SU-DHL-6 (cell line): Measurements from ENCODE around the gene KRT15.

Source experiments
- H2AFZ ChIP-seq: fragments of 200-600 bp; sonication (generic); 2 replicates; pipeline ENCODE4 v1.6.1; 2014; ENCODE audit warnings: low read depth, mild to moderate bottlenecking, moderate library complexity, mixed read lengths, antibody characterized with exemption, low read length; ENCODE audit not compliant: severe bottlenecking
- H3F3A ChIP-seq: fragments of 200-600 bp; shearing (Covaris generic); 2 replicates; pipeline ENCODE4 v1.6.0; 2016; ENCODE audit warnings: antibody characterized with exemption, mild to moderate bottlenecking; ENCODE audit not compliant: insufficient read depth
- H3K27ac ChIP-seq: fragments of 200-600 bp; sonication (generic); 2 replicates; pipeline ENCODE4 v1.5.1; 2016; ENCODE audit warnings: low read depth, mild to moderate bottlenecking, low read length, moderate library complexity, mixed read lengths
- H3K27me3 ChIP-seq: fragments of 200-600 bp; sonication (generic), shearing (Covaris generic); 2 replicates; pipeline ENCODE4 v1.6.0; 2014; ENCODE audit warnings: mild to moderate bottlenecking, low read length
- H3K36me3 ChIP-seq: fragments of 200-600 bp; sonication (generic); 2 replicates; pipeline ENCODE4 v1.6.1; 2014; ENCODE audit warnings: mild to moderate bottlenecking, low read length, mixed read lengths
- H3K4me2 ChIP-seq: fragments of 300-600, 200-600 bp; shearing (Covaris generic), sonication (generic); 2 replicates; pipeline ENCODE4 v1.6.0; 2014; ENCODE audit warnings: low read length, low read depth, mild to moderate bottlenecking; ENCODE audit not compliant: poor library complexity, severe bottlenecking
- H3K4me3 ChIP-seq: fragments of 200-600 bp; sonication (generic); 2 replicates; pipeline ENCODE4 v1.5.1; 2014; ENCODE audit warnings: antibody characterized with exemption, low read length, mild to moderate bottlenecking, mixed read lengths; ENCODE audit not compliant: insufficient read depth, poor library complexity, severe bottlenecking
- H3K79me2 ChIP-seq: fragments of 200-600 bp; sonication (generic); 2 replicates; pipeline ENCODE4 v1.6.1; 2014; ENCODE audit warnings: mild to moderate bottlenecking, low read length, moderate library complexity; ENCODE audit not compliant: insufficient read depth
- H3K9ac ChIP-seq: fragments of 200-600 bp; sonication (generic); 2 replicates; pipeline ENCODE4 v1.7.0; 2014; ENCODE audit warnings: mild to moderate bottlenecking, low read length
- H3K9me2 ChIP-seq: fragments of 200-600 bp; sonication (generic); replicated peaks from 2 replicates; pipeline ENCODE4 v1.6.1; 2014; ENCODE audit warnings: low read length; ENCODE audit not compliant: insufficient read depth
- H3K9me3 ChIP-seq: fragments of 200-600 bp; sonication (generic); 2 replicates; pipeline ENCODE4 v1.6.1; 2014; ENCODE audit warnings: low read length, mixed read lengths; ENCODE audit not compliant: insufficient read depth
- H4K20me1 ChIP-seq: fragments of 200-600 bp; sonication (generic); 2 replicates; pipeline ENCODE4 v1.6.1; 2014; ENCODE audit warnings: low read depth, mild to moderate bottlenecking, antibody characterized with exemption, low read length, moderate library complexity, mixed read lengths
- CTCF ChIP-seq: fragments of 200-600 bp; sonication (generic); IDR thresholded peaks from one replicate; pipeline ENCODE4 v1.5.1; 2017; ENCODE audit warnings: antibody characterized with exemption, mild to moderate bottlenecking, low read length, moderate library complexity; ENCODE audit not compliant: insufficient read depth, poor library complexity, severe bottlenecking
- EZH2phosphoT487 ChIP-seq: fragments of 200-600 bp; sonication (generic), shearing (Covaris generic); conservative IDR thresholded peaks from 2 replicates; pipeline ENCODE4 v1.6.1; 2018; ENCODE audit warnings: mild to moderate bottlenecking, antibody characterized with exemption, low read length, moderate library complexity, mixed read lengths

KRT15 gene

GRCh38 chr17:41523225-41523593 is 4.5 kb upstream of the KRT15 start:
- TF ChIP-seq CTCF (no peak), EZH2phosphoT487 (no peak)
- H3K9ac ChIP-seq: no peak overlapping the region
- H3K27ac ChIP-seq: no peak overlapping the region
- H3K79me2 ChIP-seq: no peaks in the 10 kb centered on the region
- no peaks in the 10 kb centered on the region for H3K9me2 ChIP-seq
- H3K4me3 ChIP-seq: no peak overlapping the region
- no peaks in the 10 kb centered on the region for H3F3A ChIP-seq
- no peaks in the 10 kb centered on the region for H3K9me3 ChIP-seq
- H3K36me3 ChIP-seq: no peaks in the 10 kb centered on the region
- H2AFZ ChIP-seq: no peak overlapping the region
- H3K4me2 ChIP-seq: no peak overlapping the region
- no peaks in the 10 kb centered on the region for H4K20me1 ChIP-seq
- no peaks in the 10 kb centered on the region for H3K27me3 ChIP-seq

- H3F3A ChIP-seq: no peaks in the 10 kb centered on the region
- no peak overlapping the region for H3K4me3 ChIP-seq
- no peaks in the 10 kb centered on the region for H4K20me1 ChIP-seq
- H3K27me3 ChIP-seq: no peaks in the 10 kb centered on the region
- no peak overlapping the region for H3K4me2 ChIP-seq
- no peaks in the 10 kb centered on the region for H3K79me2 ChIP-seq
- H2AFZ ChIP-seq: no peak overlapping the region
- TF ChIP-seq CTCF (no peak), EZH2phosphoT487 (no peak)
- H3K9me2 ChIP-seq: no peaks in the 10 kb centered on the region
- no peaks in the 10 kb centered on the region for H3K36me3 ChIP-seq
- no peak overlapping the region for H3K9ac ChIP-seq
- no peaks in the 10 kb centered on the region for H3K9me3 ChIP-seq
- no peak overlapping the region for H3K27ac ChIP-seq
Observed at GRCh38 chr17:41522301-41523224, 3.9 kb upstream of the KRT15 start.

GRCh38 chr17:41521574-41522261 is 3.0 kb upstream of the KRT15 start:
- no peak for TF ChIP-seq CTCF
- TF ChIP-seq EZH2phosphoT487: no peak
- no peak overlapping the region for H3K27ac ChIP-seq
- H3K27me3 ChIP-seq: no peaks in the 10 kb centered on the region
- H3K4me2 ChIP-seq: no peak overlapping the region
- no peaks in the 10 kb centered on the region for H4K20me1 ChIP-seq
- H2AFZ ChIP-seq: no peak overlapping the region
- no peaks in the 10 kb centered on the region for H3K9me2 ChIP-seq
- H3F3A ChIP-seq: no peaks in the 10 kb centered on the region
- no peaks in the 10 kb centered on the region for H3K36me3 ChIP-seq
- H3K79me2 ChIP-seq: no peaks in the 10 kb centered on the region
- H3K9ac ChIP-seq: no peak overlapping the region
- no peak overlapping the region for H3K4me3 ChIP-seq
- no peaks in the 10 kb centered on the region for H3K9me3 ChIP-seq
